ENCODE measurements around the gene CNTNAP5. TPM values are rescaled to one million over a fixed set of nuclear protein-coding genes. Genes with fewer than 3 reads are reported as not detected.

CNTNAP5 gene
- total RNA-seq, 4 donors from 2014 or later: not detected

DNA sequence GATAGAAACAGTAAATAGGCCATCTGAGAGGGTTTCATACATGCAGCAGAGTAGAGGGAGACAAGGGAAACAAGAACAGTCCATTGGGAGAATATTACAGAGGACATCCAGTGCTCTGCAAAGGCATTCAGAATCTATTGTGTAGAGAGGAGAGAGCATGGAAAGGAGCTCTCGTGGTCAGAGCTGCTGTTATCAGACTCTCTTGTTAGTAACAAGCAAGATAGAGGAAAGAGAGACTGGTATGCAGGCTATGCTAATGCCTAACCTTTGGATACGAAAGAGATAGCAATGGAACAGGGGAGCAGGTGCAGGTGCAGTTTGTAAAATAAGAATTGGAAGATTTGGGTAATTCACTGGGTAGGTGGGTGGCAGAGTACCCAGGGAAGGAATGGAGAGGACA is 855.9 kb downstream of the CNTNAP5 start:
- intact Hi-C loops (cut with DNase I; ENCODE audit: low total_unique reads) (no loop called here), in situ Hi-C loops (cut with MboI; ENCODE audit: low sequenced_read_pairs in 4 of 4) (no loop called here)
- H3K36me3 ChIP-seq: no peaks in the 10 kb centered on the region
- TF ChIP-seq POLR2A (IDR thresholded peaks at IDR 0.05): no peak
- TF ChIP-seq, protein P1, sequence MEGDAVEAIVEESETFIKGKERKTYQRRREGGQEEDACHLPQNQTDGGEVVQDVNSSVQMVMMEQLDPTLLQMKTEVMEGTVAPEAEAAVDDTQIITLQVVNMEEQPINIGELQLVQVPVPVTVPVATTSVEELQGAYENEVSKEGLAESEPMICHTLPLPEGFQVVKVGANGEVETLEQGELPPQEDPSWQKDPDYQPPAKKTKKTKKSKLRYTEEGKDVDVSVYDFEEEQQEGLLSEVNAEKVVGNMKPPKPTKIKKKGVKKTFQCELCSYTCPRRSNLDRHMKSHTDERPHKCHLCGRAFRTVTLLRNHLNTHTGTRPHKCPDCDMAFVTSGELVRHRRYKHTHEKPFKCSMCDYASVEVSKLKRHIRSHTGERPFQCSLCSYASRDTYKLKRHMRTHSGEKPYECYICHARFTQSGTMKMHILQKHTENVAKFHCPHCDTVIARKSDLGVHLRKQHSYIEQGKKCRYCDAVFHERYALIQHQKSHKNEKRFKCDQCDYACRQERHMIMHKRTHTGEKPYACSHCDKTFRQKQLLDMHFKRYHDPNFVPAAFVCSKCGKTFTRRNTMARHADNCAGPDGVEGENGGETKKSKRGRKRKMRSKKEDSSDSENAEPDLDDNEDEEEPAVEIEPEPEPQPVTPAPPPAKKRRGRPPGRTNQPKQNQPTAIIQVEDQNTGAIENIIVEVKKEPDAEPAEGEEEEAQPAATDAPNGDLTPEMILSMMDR (IDR thresholded peaks at IDR 0.05 in 4 of 5, conservative IDR thresholded peaks at IDR 0.05 in 1 of 5): no peak
- no peak for ATAC-seq
- no peak overlapping the region for H3K27ac ChIP-seq
- no peak for DNase-seq
- H3K9me3 ChIP-seq: no peaks in the 10 kb centered on the region
- H3K4me1 ChIP-seq: no peaks in the 10 kb centered on the region
- no peak overlapping the region for H3K4me3 ChIP-seq
- no peaks in the 10 kb centered on the region for H3K27me3 ChIP-seq

DNA sequence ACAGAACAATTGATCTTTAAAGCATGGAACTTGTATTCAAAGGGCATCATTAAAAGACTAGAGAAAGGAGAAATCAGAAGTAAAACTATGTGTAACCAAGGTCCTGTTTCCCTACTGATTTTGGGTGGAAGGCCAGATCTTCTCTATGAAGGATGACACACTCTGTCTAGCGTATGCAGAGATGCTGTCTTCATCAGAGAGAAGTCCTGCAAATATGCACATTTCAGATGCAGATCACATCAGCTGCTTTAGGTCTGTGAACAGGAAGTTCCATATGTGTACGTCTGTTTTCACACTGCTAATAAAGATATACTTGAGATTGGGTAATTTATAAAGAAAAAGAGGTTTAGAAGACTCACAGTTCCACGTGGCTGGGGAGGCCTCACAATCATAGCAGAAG is 857.3 kb downstream of the CNTNAP5 start:
- DNase-seq (no peak), ATAC-seq (no peak)
- in situ Hi-C loops (cut with MboI; ENCODE audit: low sequenced_read_pairs in 4 of 4): no loop called here
- Histone ChIP-seq H3K27me3 (no peaks in the 10 kb centered on the region), H3K9me3 (no peaks in the 10 kb centered on the region), H3K4me1 (no peaks in the 10 kb centered on the region), H3K4me3 (no peak overlapping the region), H3K36me3 (no peaks in the 10 kb centered on the region), H3K27ac (no peak overlapping the region)
- TF ChIP-seq POLR2A (IDR thresholded peaks at IDR 0.05): no peak
- TF ChIP-seq, protein P1 (IDR thresholded peaks at IDR 0.05 in 4 of 5, conservative IDR thresholded peaks at IDR 0.05 in 1 of 5): no peak
- intact Hi-C loops (cut with DNase I; ENCODE audit: low total_unique reads): no loop called here

DNA sequence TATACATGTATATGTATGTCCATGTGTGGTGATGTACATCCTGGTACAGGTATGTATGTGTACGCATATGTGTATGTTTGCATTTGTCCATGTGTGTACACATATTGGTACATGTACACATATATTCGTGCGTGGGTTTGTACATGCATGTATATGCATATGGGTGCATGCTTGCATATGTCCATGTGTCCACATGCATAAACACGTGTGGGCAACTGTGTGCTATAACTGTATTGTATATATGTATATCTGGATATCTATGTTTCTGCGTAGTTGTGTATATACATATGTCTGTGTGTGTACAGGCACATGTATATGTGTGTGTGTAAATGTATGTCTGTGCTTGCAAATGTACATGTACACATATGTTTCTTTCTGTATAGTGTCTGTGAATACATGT is 858.5 kb downstream of the CNTNAP5 start:
- no peaks in the 10 kb centered on the region for H3K4me1 ChIP-seq
- no peak for ATAC-seq
- no peak overlapping the region for H3K4me3 ChIP-seq
- no peak for TF ChIP-seq POLR2A (IDR thresholded peaks at IDR 0.05)
- TF ChIP-seq, protein P1 (IDR thresholded peaks at IDR 0.05 in 4 of 5, conservative IDR thresholded peaks at IDR 0.05 in 1 of 5): no peak
- H3K27ac ChIP-seq: no peak overlapping the region
- no peaks in the 10 kb centered on the region for H3K27me3 ChIP-seq
- intact Hi-C loops (cut with DNase I; ENCODE audit: low total_unique reads): no loop called here
- in situ Hi-C loops (cut with MboI; ENCODE audit: low sequenced_read_pairs in 4 of 4): no loop called here
- no peaks in the 10 kb centered on the region for H3K9me3 ChIP-seq
- no peaks in the 10 kb centered on the region for H3K36me3 ChIP-seq
- DNase-seq: no peak

- in situ Hi-C loops (cut with MboI; ENCODE audit: low sequenced_read_pairs in 4 of 4) (no loop called here), intact Hi-C loops (cut with DNase I; ENCODE audit: low total_unique reads) (no loop called here)
- ATAC-seq (no peak), DNase-seq (no peak)
- Histone ChIP-seq H3K27ac (no peak overlapping the region), H3K9me3 (no peaks in the 10 kb centered on the region), H3K4me1 (no peaks in the 10 kb centered on the region), H3K36me3 (no peaks in the 10 kb centered on the region), H3K27me3 (no peaks in the 10 kb centered on the region), H3K4me3 (no peak overlapping the region)
- TF ChIP-seq, protein P1 (IDR thresholded peaks at IDR 0.05 in 4 of 5, conservative IDR thresholded peaks at IDR 0.05 in 1 of 5): no peak
- no peak for TF ChIP-seq POLR2A (IDR thresholded peaks at IDR 0.05)
Measured at GRCh38 chr2:124884315-124884714, 859.2 kb downstream of the CNTNAP5 start.

DNA sequence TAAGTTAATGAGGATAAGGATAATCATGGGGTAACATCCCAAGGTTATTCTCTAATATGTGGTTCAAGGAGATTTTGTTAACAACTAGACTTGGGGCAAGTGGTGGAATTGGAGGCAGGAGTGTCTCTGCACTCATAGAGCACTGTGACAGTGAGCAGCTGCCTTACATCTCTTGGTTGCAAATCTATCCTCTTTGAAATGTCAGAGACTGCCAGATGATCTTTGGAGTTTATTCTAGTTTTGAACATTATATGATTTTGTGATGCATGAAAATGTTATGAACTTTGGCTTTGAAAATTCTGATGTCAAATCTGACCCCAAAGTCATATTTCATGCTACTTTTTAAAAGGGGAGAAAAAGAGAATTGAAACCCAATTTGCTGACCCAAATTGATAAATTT is 861.1 kb downstream of the CNTNAP5 start:
- no peak for ATAC-seq
- Histone ChIP-seq H3K4me3 (no peak overlapping the region), H3K4me1 (no peaks in the 10 kb centered on the region), H3K27ac (no peak overlapping the region), H3K9me3 (no peaks in the 10 kb centered on the region), H3K27me3 (no peaks in the 10 kb centered on the region), H3K36me3 (no peaks in the 10 kb centered on the region)
- TF ChIP-seq, protein P1 (IDR thresholded peaks at IDR 0.05 in 4 of 5, conservative IDR thresholded peaks at IDR 0.05 in 1 of 5): no peak
- no peak for TF ChIP-seq POLR2A (IDR thresholded peaks at IDR 0.05)
- DNase-seq: no peak
- intact Hi-C loops (cut with DNase I; ENCODE audit: low total_unique reads): no loop called here
- in situ Hi-C loops (cut with MboI; ENCODE audit: low sequenced_read_pairs in 4 of 4): no loop called here

All from gastrocnemius medialis (tissue), 4 donors.